SIG-M5 (cell line): ENCODE measurements around the gene FGFR3.

ENCODE experiments used
- DNase-seq: peaks from one replicate; lab custom pipeline; 2025; lab: John Stamatoyannopoulos, UW

Gene FGFR3

GRCh38 chr4:1770245-1770644 lies 22.8 kb upstream of the FGFR3 start:
- no peak for DNase-seq

GRCh38 chr4:1770791-1771231 lies 22.3 kb upstream of the FGFR3 start:
- DNase-seq, result no peak

DNA sequence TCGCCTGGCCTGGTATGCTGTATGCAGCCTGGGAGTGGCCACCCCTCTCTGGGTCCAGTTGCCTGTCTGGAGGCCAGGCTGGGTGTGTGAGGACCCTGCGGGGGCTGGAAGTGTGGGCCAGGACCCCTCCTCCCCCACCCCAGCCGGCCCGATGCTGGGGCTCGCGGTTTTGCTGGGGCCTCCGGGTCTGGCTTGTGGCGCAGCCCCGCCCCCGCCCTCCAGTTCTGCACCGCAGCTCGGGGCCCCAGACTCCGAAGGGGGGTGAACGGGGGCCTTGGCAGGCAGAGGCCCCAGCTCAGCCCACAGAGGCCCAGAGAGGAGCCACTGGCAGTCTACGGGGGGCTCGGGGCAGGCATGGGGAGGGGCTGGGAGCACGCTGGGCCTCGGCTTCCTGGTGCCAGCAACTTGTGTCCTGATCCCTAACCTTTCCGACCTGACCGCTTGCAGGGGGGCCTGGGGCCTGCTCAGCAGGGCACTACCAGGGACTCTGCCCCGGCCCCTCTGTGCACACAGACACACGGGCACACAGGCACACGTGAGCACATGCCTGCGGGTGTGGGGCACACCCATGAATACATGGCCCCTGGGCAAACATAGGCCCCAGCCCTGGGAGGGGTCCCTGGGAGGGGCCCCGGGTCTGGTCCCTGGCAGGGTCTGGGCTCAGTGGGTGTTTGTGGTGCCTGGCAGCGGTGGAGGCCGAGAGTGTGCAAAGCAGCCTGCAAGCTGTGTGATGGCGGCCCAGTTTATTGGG lies 21.4 kb upstream of the FGFR3 start:
- DNase-seq, result no peak

- DNase-seq, result no peak
Measured at GRCh38 chr4:1772853-1773538, 20.1 kb upstream of the FGFR3 start.

DNA sequence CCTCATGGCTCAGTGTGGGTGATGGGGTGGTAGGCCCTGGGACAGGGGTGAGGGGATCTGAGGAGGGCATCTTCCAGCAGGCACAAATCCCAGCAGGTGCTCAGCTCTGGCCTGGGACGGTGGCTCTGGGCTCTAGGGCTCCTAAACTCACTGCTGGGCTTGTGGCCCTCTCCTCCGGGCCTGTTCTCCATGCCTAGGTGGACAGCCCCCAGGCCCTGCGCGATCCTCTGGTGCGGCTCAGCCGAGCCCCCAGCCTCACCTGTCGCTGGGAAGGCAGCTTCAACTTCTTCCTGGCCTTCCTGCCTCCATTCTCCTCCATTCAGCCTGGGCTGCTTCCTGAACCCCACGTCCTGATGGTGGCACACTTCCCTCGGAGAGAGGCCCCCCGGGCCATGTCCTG lies 19.3 kb upstream of the FGFR3 start:
- DNase-seq, result no peak

- no peak for DNase-seq
Measured at GRCh38 chr4:1775731-1776500, 17.2 kb upstream of the FGFR3 start.

DNA sequence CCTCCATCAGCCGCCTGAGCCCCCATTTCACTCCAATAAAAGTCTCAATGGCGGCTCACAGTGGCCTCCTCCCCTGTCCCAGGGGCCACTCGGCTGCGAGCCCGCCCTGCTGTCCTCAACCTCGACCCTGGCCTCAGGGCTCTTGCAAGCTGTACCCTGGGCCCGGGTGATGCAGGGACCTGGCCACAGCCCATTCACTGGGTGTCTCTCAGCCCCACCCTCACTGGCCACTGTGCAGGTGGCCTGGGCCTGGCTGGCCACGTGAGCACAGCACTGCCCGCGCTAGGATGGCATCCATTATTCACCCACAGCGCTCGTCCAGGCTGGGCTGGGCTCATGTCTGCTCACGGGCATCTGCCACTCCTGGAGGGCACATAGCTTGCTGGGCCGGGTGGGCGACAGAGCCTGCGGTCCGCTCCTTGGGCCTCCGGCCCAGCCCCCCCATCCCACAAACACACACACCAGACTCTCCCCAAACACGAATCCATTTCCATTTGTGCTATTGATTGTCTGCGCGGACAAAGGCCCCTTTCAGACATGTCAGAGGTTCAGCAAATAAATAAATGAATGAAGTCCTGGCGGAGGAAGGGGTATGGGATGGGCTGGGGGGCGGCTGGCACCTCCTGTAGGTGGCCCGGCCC lies 16.5 kb upstream of the FGFR3 start:
- no peak for DNase-seq

DNA sequence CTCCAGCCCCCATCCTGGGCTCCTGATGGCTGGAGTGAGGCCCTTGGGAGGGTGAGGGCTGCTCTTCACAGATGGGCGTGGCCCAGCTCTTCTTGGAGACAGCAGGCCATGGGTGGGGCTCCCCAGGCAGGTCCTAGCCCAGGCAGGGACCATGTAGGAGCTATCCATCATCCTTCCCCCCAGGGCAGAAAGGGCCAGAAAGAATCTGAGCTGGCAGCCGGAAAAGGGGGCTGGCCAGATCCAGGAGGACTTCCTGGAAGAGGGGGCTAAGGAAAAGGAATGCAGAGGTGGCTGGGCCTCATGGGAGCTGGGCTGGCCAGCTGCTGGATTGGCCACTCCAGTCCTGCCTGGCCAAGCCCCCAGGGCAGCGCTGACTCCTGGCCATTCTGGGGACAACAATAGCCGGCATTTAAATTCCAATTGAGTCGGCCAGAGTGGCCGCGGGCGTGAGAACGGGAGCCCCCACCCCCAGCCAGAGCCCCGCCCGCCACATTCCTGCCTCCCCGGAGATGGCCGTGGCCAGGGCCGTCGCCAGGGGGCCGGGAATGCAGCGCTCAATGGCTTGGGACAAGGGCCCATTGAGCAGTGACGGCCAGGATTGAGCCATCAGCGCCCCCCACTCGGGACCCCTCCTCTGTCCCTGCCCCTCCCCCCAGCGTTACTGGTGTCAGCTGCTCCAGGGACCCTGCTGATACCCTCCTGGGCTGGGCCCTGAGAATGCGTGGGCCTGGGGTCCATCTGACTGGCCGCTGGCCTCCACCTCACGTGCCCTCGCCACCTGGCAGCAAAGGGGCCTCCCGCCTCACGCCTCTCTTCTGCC lies 15.1 kb upstream of the FGFR3 start:
- DNase-seq, result no peak

DNA sequence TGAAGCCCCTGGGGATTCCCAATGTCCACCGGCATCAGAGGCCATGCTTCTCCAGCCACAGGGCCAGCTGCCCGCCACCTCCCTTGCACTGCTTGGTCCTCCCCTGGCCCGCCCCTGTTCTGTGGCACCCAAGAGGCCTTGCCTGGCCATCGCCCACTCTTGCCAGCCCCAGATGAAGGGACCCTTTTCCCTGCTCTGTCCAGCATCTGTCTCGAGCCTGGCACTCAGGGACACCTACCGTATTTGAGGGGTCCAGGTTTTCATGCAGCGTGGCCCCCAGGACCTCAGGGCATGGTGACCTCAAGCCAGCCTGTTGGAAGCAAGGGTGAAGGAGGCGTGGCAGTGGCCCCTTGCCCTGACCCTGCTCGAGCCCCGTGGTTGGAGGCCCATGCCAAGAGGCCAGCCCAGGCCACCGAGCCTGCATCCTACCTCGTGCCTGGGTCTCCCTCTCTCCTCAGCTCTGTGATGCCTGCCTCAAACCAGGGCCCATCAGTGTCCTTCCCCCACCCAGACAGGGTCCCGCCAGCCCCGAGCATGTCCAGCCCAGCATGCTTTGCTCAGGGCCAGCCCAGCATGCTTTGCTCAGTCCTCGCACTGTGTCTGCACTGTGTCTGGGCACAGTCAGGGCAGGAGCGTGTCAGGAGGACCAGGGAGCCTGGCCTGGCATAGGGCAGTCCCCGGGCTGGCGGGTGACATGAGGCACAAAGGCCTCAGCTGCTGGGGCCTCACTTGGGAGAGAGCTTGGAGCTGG lies 14.3 kb upstream of the FGFR3 start:
- DNase-seq, result no peak

DNA sequence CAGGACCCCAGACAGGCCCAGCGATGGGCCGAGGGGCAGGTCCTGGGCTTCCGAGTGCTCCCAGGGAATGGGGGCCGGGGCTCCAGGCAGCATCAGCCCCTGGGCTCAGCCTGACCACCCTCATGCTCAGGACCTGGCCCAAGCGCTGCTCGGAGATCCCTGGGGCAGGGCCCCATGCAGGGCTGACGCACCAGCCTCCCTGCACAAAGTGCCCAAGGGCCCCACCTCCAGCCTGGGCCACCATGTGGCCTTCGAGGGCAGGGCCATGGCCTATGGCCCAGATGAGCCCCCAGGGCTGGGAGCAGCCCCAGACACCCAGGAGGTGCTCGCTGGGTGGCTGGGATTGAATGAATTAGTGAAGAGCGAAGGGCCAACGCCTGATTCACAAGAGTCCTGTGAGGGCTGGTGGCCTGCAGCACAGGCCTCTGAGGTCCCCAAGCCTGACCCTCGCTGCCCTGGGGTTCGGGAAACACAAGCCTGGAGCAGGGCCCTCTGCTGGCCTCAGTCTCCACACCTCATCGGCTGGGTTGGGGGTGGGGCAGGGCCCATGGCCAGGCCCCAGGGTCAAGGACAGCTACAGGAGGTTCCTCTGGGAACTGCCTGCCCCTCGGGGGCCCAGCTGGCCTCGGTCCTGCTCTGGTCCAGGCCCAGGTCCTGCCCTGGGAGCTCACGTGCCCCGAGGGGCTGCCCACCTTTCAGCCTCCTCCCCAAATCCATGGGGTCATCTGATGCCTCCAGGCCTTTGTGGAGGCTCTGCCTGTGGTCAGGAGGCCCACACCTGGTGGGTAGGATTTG lies 13.3 kb upstream of the FGFR3 start:
- no peak for DNase-seq

GRCh38 chr4:1780435-1780834 lies 12.7 kb upstream of the FGFR3 start:
- no peak for DNase-seq

- no peak for DNase-seq
Measured at GRCh38 chr4:1783015-1783414, 10.1 kb upstream of the FGFR3 start.

DNA sequence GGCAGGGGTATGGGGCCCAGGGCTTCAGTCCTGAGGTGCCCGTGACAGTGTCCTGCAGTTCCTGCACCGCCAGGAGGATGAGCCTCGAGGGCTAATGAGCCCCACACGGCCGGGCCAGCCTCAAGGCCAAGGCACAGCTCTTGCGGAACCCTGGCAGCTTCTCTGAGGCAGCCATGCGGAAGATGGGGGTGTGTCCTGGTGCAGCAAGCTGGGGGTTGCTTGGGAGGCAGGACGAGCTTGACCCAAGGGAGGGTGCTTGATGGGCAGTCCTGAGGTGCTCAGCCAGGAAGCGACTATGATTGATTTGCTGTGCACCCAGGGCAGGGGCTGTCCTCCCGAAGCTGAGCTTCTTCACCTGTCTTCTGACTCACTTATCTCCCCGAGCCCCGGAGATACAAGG lies 9.1 kb upstream of the FGFR3 start:
- DNase-seq, result no peak

- no peak for DNase-seq
Measured at GRCh38 chr4:1784395-1784788, 8.7 kb upstream of the FGFR3 start.

- no peak for DNase-seq
Measured at GRCh38 chr4:1784789-1785591, 8.1 kb upstream of the FGFR3 start.

DNA sequence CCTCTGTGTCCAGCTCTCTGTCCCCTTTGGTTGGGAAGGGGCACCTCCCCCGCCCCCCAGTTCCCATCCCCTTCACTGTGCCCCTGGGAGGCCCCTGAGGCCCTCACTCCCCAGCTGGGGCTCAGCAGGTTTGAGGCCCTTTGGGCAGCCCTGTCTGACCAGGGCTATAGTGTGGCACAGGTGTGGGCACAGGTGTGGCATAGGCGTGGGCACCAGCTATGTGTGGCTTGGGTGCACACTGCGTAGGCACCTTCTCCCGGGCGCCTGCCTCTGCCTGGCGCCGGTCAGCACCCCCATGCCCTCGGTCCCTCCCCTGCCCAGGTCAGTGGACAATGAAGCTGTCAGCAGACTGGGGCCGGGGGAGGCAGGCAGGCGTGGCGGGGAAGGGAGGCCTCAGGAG lies 7.5 kb upstream of the FGFR3 start:
- DNase-seq, result no peak

DNA sequence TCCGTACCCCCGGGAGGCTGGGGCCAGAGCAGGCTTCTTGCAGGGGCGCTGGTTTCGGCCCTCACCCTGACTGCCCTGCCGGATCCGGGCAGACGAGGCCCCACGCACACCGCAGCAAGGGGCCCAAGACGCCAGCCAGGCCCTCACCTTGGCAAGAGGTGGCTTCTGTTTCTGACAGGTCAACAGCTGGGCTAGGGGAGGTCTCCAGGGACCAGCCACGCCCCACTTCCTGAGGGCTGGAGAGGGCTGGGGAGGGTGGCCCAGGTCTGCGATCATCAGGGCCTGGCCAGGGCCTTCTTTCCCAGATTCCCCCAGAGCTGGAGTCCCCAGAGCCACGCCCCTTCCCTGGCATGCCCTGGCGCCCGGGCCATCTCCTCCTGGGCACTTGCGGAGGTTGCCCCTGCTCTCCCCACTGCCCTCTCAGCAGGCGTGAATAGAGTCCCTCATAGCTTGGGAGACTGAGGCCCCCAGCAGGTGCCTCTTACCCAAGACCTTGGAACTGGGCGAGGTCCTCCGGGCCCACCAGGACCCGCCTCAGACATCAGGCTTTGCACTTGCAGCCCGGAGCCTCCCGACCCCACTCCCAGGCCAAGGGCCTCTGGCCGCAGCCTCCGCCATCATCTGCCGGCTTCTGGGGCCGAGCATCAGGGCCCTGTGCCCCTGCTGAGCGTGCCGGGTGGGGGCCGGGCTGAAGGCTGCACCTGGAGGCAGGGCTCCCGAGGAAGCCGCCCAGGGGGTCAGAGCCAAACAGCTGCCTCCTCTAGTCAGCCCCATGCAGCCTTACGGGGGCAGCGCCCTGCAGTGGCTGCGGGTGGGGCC lies 6.3 kb upstream of the FGFR3 start:
- no peak for DNase-seq

DNA sequence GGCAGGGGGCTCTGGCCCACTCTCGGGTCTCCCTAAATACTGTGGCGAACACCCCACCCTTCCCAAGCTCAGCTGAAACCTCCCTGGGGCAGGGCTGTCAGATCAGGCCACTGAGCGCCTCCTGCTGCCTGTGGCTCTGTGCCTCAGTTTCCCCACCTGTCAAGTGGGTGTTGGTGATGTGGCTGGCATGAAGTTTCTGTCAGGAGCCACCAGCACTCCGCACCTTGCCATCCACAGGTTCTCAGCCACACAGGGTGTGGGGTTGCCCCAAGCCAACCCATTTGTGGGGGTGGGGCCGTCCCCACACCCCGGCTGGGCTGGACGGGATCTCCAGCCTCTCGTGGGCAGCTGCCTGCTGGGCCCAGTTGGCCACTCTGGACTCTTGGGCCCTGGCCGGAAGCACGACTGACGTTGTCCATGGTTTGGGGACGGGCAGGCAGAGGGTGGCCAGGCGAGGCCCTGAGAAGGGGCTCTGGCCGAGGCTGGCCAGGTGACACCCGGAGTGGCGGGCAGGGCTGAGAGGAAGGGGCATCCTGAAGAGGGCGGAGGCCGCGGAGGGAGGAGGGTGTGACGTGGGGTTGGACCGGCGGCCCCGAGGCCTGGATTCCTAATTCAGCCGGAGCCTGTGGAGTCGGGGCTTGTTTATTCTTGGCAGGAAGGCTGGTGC lies 5.5 kb upstream of the FGFR3 start:
- DNase-seq, result no peak
